Measurements from ENCODE around the gene NLRP3. TPM values are rescaled to one million over a fixed set of nuclear protein-coding genes. Genes with fewer than 3 reads are reported as not detected.
A peak's percentile ranks its signal among the peaks of the same experiment; 100 is the strongest.

Gene NLRP3
- total and polyA plus RNA-seq, 8 donors = 0.81 to 6.6 (median 1.5) TPM

GRCh38 chr1:247451388-247452010 lies 35.5 kb downstream of the NLRP3 start:
- ATAC-seq (no peak), DNase-seq (no peak)
- intact Hi-C loops (cut with DNase I) = no loop called here

GRCh38 chr1:247452447-247453039 lies 36.6 kb downstream of the NLRP3 start:
- Histone ChIP-seq H3K36me3 (peaks cover 0 to 44% of the 10 kb centered on the region in 2 donors), H3K27ac (no peak overlapping the region), H3K4me3 (no peak overlapping the region), H3K27me3 (peaks cover 0 to 16% of the 10 kb centered on the region in 2 donors), H3K4me1 (peaks cover 0 to 33% of the 10 kb centered on the region in 2 donors), H3K9me3 (no peaks in the 10 kb centered on the region)
- ATAC-seq = no peak
- DNase-seq = no peak
- TF ChIP-seq, protein P1, sequence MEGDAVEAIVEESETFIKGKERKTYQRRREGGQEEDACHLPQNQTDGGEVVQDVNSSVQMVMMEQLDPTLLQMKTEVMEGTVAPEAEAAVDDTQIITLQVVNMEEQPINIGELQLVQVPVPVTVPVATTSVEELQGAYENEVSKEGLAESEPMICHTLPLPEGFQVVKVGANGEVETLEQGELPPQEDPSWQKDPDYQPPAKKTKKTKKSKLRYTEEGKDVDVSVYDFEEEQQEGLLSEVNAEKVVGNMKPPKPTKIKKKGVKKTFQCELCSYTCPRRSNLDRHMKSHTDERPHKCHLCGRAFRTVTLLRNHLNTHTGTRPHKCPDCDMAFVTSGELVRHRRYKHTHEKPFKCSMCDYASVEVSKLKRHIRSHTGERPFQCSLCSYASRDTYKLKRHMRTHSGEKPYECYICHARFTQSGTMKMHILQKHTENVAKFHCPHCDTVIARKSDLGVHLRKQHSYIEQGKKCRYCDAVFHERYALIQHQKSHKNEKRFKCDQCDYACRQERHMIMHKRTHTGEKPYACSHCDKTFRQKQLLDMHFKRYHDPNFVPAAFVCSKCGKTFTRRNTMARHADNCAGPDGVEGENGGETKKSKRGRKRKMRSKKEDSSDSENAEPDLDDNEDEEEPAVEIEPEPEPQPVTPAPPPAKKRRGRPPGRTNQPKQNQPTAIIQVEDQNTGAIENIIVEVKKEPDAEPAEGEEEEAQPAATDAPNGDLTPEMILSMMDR (IDR thresholded peaks at IDR 0.05) = no peak
- intact Hi-C loops (cut with DNase I) = no loop called here

More at GRCh38 chr1:247451388-247452010, 35.5 kb downstream of the NLRP3 start:
- Histone ChIP-seq H3K9me3 (no peaks in the 10 kb centered on the region), H3K27ac (no peak overlapping the region), H3K27me3 (peaks cover 0 to 11% of the 10 kb centered on the region in 2 donors), H3K36me3 (peaks cover 0 to 49% of the 10 kb centered on the region in 2 donors), H3K4me1 (peaks cover 0 to 25% of the 10 kb centered on the region in 2 donors), H3K4me3 (no peak overlapping the region)
- TF ChIP-seq, protein P1 (IDR thresholded peaks at IDR 0.05) = no peak

GRCh38 chr1:247453245-247453644 lies 37.3 kb downstream of the NLRP3 start:
- DNase-seq (no peak), ATAC-seq (no peak)
- no peaks in the 10 kb centered on the region for H3K9me3 ChIP-seq
- H3K4me3 ChIP-seq = no peak overlapping the region
- intact Hi-C loops (cut with DNase I) = no loop called here
- H3K4me1 ChIP-seq = peaks cover 0 to 35% of the 10 kb centered on the region in 2 donors
- peaks cover 0 to 38% of the 10 kb centered on the region in 2 donors for H3K36me3 ChIP-seq
- no peak overlapping the region for H3K27ac ChIP-seq
- TF ChIP-seq, protein P1 (IDR thresholded peaks at IDR 0.05) = no peak
- H3K27me3 ChIP-seq = peaks cover 0 to 16% of the 10 kb centered on the region in 2 donors

DNA sequence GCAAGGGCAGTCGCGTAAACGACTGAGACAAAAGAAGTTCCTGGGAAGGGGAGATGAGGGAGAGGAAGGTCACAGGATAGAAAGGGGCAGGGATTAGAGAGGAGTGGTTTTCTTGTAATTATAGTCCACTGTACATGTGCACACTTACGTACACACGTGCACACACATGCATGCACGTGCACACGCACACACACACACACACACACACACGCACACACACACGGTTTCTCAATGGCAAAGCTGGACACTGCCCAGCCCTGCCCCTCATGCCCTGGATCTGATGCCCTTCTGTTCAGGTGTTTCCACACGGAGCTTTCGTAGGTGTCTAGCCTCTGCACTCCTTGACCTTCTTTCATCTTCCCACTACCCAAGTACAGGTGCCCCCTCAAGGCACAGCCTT lies 38.0 kb downstream of the NLRP3 start:
- Histone ChIP-seq H3K27me3 (peaks cover 0 to 16% of the 10 kb centered on the region in 2 donors), H3K27ac (no peak overlapping the region), H3K36me3 (peaks cover 0 to 30% of the 10 kb centered on the region in 2 donors), H3K4me1 (peaks cover 0 to 32% of the 10 kb centered on the region in 2 donors), H3K9me3 (no peaks in the 10 kb centered on the region), H3K4me3 (no peak overlapping the region)
- DNase-seq = no peak
- TF ChIP-seq, protein P1 (IDR thresholded peaks at IDR 0.05) = no peak
- ATAC-seq = no peak
- intact Hi-C loops (cut with DNase I) = no loop called here

GRCh38 chr1:247456021-247456420 lies 40.0 kb downstream of the NLRP3 start:
- Histone ChIP-seq H3K4me3 (no peak overlapping the region), H3K27ac (no peak overlapping the region), H3K36me3 (peaks cover 0 to 12% of the 10 kb centered on the region in 2 donors), H3K4me1 (peaks cover 0 to 32% of the 10 kb centered on the region in 2 donors), H3K9me3 (no peaks in the 10 kb centered on the region), H3K27me3 (peaks cover 0 to 16% of the 10 kb centered on the region in 2 donors)
- intact Hi-C loops (cut with DNase I) = no loop called here
- TF ChIP-seq, protein P1 (IDR thresholded peaks at IDR 0.05) = no peak
- peak; percentile 34 for ATAC-seq
- DNase-seq = no peak
